HCT116 (cell line): Measurements from ENCODE around the gene MECP2. TPM values are rescaled to one million over a fixed set of nuclear protein-coding genes. Genes with fewer than 3 reads are reported as not detected.

ENCODE experiments used
- ATAC-seq: fragments of 200-7000 bp; cut with Tn5 transposase; 2 replicates; pipeline ENCODE4 v1.9.1; 2020; ENCODE audit warnings: mild to moderate bottlenecking, moderate library complexity
- BruUV-seq: library from RNA; stranded (reverse); fragments of 400-500 nt; replicated peaks from 2 replicates; lab custom pipeline; 2021; lab: Mats Ljungman, UMichigan
- CTCF ChIA-PET: fragments of 300-600 bp; sonication (Branson Sonifier 250); formaldehyde crosslinking; loops from one replicate; lab custom pipeline; 2021; ENCODE audit warnings: antibody characterized with exemption; lab: Charles Lee
- POLR2A ChIA-PET: fragments of 300-600, 350-600 bp; sonication (Branson Sonifier 250); formaldehyde crosslinking; loops from one replicate; lab custom pipeline; 2021; ENCODE audit warnings: antibody characterized with exemption; lab: Charles Lee
- RAD21 ChIA-PET, 2 experiments: fragments of 300-600 bp; sonication (Branson Sonifier 250); formaldehyde crosslinking; loops; one replicate each; lab custom pipeline; 2023; ENCODE audit warnings: low total read pairs in 2 of 2; ENCODE audit not compliant: uncharacterized antibody in 2 of 2, unreplicated experiment in 2 of 2, low non-redundant PET in 1 of 2; lab: Charles Lee
- DNase-seq: peaks from one replicate; pipeline ENCODE4 v3.0.0-alpha.2; 2010; ENCODE audit warnings: low read depth, low spot score
- H2AFZ ChIP-seq: fragments of 200-600 bp; shearing (Covaris generic), sonication (generic); 2 replicates; pipeline ENCODE4 v1.6.1; 2017; ENCODE audit warnings: low read depth, mixed run types, mixed read lengths, antibody characterized with exemption, low read length; ENCODE audit not compliant: poor library complexity, severe bottlenecking
- H3K27ac ChIP-seq: 2 replicates; pipeline ENCODE4 v1.5.1; 2012; ENCODE audit warnings: low read depth, low read length
- H3K27me3 ChIP-seq: fragments of 200-600 bp; sonication (generic); 2 replicates; pipeline ENCODE4 v1.6.1; 2016; ENCODE audit warnings: mixed run types, low read length, mixed read lengths; ENCODE audit not compliant: insufficient read depth
- H3K36me3 ChIP-seq, 2 experiments: fragments of 200-500 bp in 1 of 2; fragments of 200-600 bp in 1 of 2; sonication (Bioruptor generic) in 1 of 2; sonication (generic) in 1 of 2; 2 replicates each; pipeline versions ENCODE4 v1.5.1 to v1.6.1; 2014 to 2016; ENCODE audit warnings: low read length in 2 of 2, inconsistent platforms in 1 of 2, mixed read lengths in 1 of 2, mixed run types in 1 of 2; ENCODE audit not compliant: insufficient read depth in 2 of 2, control insufficient read depth in 1 of 2
- H3K4me1 ChIP-seq, 2 experiments: fragments of 200-600 bp in 1 of 2; sonication (generic) in 1 of 2; 2 replicates each; pipeline versions ENCODE4 v1.5.1 to v1.6.1; 2012 to 2017; ENCODE audit warnings: low read length in 2 of 2, inconsistent platforms in 1 of 2, mild to moderate bottlenecking in 1 of 2, mixed read lengths in 1 of 2, mixed run types in 1 of 2, moderate library complexity in 1 of 2; ENCODE audit not compliant: insufficient read depth in 2 of 2, control insufficient read depth in 1 of 2
- H3K4me2 ChIP-seq: fragments of 200-600 bp; sonication (generic); 2 replicates; pipeline ENCODE4 v1.6.1; 2017; ENCODE audit warnings: mixed run types, low read length, mixed read lengths
- H3K4me3 ChIP-seq, 2 experiments: fragments of 200-600 bp in 1 of 2; sonication (generic) in 1 of 2; replicated peaks in 1 of 2; 2 replicates each; pipeline ENCODE4 v1.5.1; 2011 to 2016; ENCODE audit warnings: low read length in 2 of 2, control low read depth in 1 of 2, low read depth in 1 of 2, mild to moderate bottlenecking in 1 of 2, mixed read lengths in 1 of 2, mixed run types in 1 of 2
- H3K79me2 ChIP-seq: fragments of 200-600 bp; sonication (generic); 2 replicates; pipeline ENCODE4 v1.6.1; 2017; ENCODE audit warnings: mild to moderate bottlenecking, mixed run types, low read length, moderate library complexity, mixed read lengths; ENCODE audit not compliant: insufficient read depth
- H3K9ac ChIP-seq: fragments of 200-600 bp; sonication (generic); 2 replicates; pipeline ENCODE4 v1.6.1; 2016; ENCODE audit warnings: low read length, mixed read lengths
- H3K9me2 ChIP-seq: fragments of 200-600 bp; sonication (generic), shearing (Covaris generic); 2 replicates; pipeline ENCODE4 v1.6.1; 2017; ENCODE audit warnings: mixed run types, mild to moderate bottlenecking, moderate library complexity; ENCODE audit not compliant: insufficient read depth
- H3K9me3 ChIP-seq, 2 experiments: fragments of 200-500 bp in 1 of 2; fragments of 200-600 bp in 1 of 2; sonication (Bioruptor generic) in 1 of 2; sonication (generic) in 1 of 2; 2 replicates each; pipeline ENCODE4 v1.6.1; 2014 to 2017; ENCODE audit warnings: low read length in 2 of 2, mixed read lengths in 2 of 2, inconsistent platforms in 1 of 2, low read depth in 1 of 2, mild to moderate bottlenecking in 1 of 2, mixed run types in 1 of 2, moderate library complexity in 1 of 2; ENCODE audit not compliant: control insufficient read depth in 1 of 2, insufficient read depth in 1 of 2
- H4K20me1 ChIP-seq: fragments of 200-600 bp; sonication (generic), shearing (Covaris generic); 2 replicates; pipeline ENCODE4 v1.6.1; 2017; ENCODE audit warnings: mixed run types, mild to moderate bottlenecking, moderate library complexity; ENCODE audit not compliant: insufficient read depth
- ATF3 ChIP-seq: IDR thresholded peaks from 2 replicates; pipeline ENCODE4 v1.6.1; 2012
- CBX3 ChIP-seq: IDR thresholded peaks from 2 replicates; pipeline ENCODE4 v1.6.1; 2012; ENCODE audit warnings: low read depth
- CEBPB ChIP-seq: IDR thresholded peaks from 2 replicates; pipeline ENCODE4 v1.6.1; 2012; ENCODE audit warnings: low read depth
- EGR1 ChIP-seq: IDR thresholded peaks from 2 replicates; pipeline ENCODE4 v1.6.1; 2012; ENCODE audit warnings: low read depth
- ELF1 ChIP-seq: IDR thresholded peaks from 2 replicates; pipeline ENCODE4 v1.6.1; 2012; ENCODE audit warnings: low read depth, borderline replicate concordance
- EZH2 ChIP-seq: fragments of 200-600 bp; sonication (generic); IDR thresholded peaks from 2 replicates; pipeline ENCODE4 v1.6.1; 2017; ENCODE audit warnings: antibody characterized with exemption, mixed run types
- EZH2phosphoT487 ChIP-seq: fragments of 200-600 bp; IDR thresholded peaks from 2 replicates; pipeline ENCODE4 v1.6.1; 2018; ENCODE audit warnings: antibody characterized with exemption, borderline replicate concordance
- MAX ChIP-seq: IDR thresholded peaks from 2 replicates; pipeline ENCODE4 v1.6.1; 2012
- POLR2A ChIP-seq: IDR thresholded peaks from 2 replicates; pipeline ENCODE4 v1.7.0; 2011; ENCODE audit warnings: borderline replicate concordance; ENCODE audit not compliant: insufficient read depth, insufficient read length; ENCODE audit errors: extremely low read depth
- REST ChIP-seq: IDR thresholded peaks from 2 replicates; pipeline ENCODE4 v1.6.1; 2012; ENCODE audit warnings: low read depth
- SP1 ChIP-seq: IDR thresholded peaks from 2 replicates; pipeline ENCODE4 v1.6.1; 2012; ENCODE audit warnings: low read depth
- TCF7L2 ChIP-seq: IDR thresholded peaks from 2 replicates; pipeline ENCODE4 v1.7.0; 2011; ENCODE audit warnings: borderline replicate concordance, inconsistent platforms; ENCODE audit not compliant: insufficient read depth, insufficient read length; ENCODE audit errors: extremely low read depth
- YY1 ChIP-seq: IDR thresholded peaks from 2 replicates; pipeline ENCODE4 v1.6.1; 2011; ENCODE audit warnings: low read length, low read depth, moderate library complexity, mild to moderate bottlenecking; ENCODE audit not compliant: insufficient replicate concordance; ENCODE audit errors: extremely low read depth
- ZNF274 ChIP-seq: fragments of 200-500 bp; sonication (Bioruptor generic); IDR thresholded peaks from 2 replicates; pipeline ENCODE4 v1.6.1; 2014; ENCODE audit warnings: mild to moderate bottlenecking, low read depth, low read length, inconsistent platforms
- intact Hi-C: fragments of 100-400 bp; cut with micrococcal nuclease; formaldehyde crosslinking; loops from 2 replicates; pipeline ENCODE4 v1.10.0; 2022
- total RNA-seq: library from RNA; stranded (reverse); gene quantifications from one replicate; pipeline ENCODE4 v1.2.1, GENCODE V29; 2021; ENCODE audit not compliant: unreplicated experiment
- TF ChIP-seq, protein P1 (sequence below): IDR thresholded peaks from 2 replicates; pipeline ENCODE4 v1.6.1; 2011; ENCODE audit warnings: mild to moderate bottlenecking, low read length, moderate library complexity; ENCODE audit not compliant: insufficient replicate concordance; ENCODE audit errors: extremely low read depth

The MECP2 gene
- total RNA-seq, 1 experiment from 2014 or later: 32.4 TPM

- CTCF ChIA-PET: no interaction called here
- no peaks in the 10 kb centered on the region for H3K79me2 ChIP-seq
- RAD21 ChIA-PET: no interaction called here
- H2AFZ ChIP-seq: no peak overlapping the region
- ATAC-seq: no peak
- no peaks in the 10 kb centered on the region for H3K4me1 ChIP-seq
- no peaks in the 10 kb centered on the region; a peak in 1 of 4 replicates for H3K36me3 ChIP-seq
- no peak overlapping the region for H3K4me3 ChIP-seq
- POLR2A ChIA-PET: no interaction called here
- TF ChIP-seq CBX3 (no peak), ATF3 (no peak), EGR1 (no peak), ELF1 (no peak), POLR2A (no peak), YY1 (no peak), CEBPB (no peak), ZNF274 (no peak)
- H3K9me2 ChIP-seq: no peaks in the 10 kb centered on the region
- intact Hi-C loops: no loop called here
- H3K4me2 ChIP-seq: no peak overlapping the region
- H3K27ac ChIP-seq: no peak overlapping the region
- BruUV-seq: no TSS peak
- H3K9ac ChIP-seq: no peak overlapping the region
- H3K9me3 ChIP-seq: no peaks in the 10 kb centered on the region
- H3K27me3 ChIP-seq: no peaks in the 10 kb centered on the region
- no peaks in the 10 kb centered on the region for H4K20me1 ChIP-seq
- no peak for DNase-seq
Measured at GRCh38 chrX:154028502-154029184, 68.9 kb downstream of the MECP2 start.

DNA sequence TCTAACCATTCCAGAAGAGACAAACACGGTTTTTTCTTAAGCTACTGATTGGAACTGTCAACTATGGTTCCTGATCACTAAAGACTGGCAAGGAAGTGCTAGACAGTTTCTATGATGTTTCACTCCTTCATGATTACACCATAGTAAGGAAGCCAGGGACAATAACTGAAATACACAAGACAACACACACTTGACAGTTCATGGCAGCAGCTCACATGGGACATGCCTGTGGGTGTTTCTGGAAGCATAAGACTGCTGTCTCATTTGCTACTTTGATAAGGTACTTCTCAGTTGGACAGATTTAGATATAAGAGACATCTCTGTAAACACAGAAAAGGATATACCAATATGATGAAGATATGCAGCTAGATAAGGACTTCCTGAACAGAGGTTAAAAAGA is 69.5 kb downstream of the MECP2 start:
- Histone ChIP-seq H2AFZ (no peak overlapping the region), H3K4me1 (no peaks in the 10 kb centered on the region), H3K79me2 (no peaks in the 10 kb centered on the region), H3K9ac (no peak overlapping the region), H4K20me1 (no peaks in the 10 kb centered on the region), H3K4me2 (no peak overlapping the region), H3K27me3 (no peaks in the 10 kb centered on the region), H3K9me2 (no peaks in the 10 kb centered on the region), H3K27ac (no peak overlapping the region), H3K9me3 (no peaks in the 10 kb centered on the region), H3K4me3 (no peak overlapping the region), H3K36me3 (no peaks in the 10 kb centered on the region; a peak in 1 of 4 replicates)
- ATAC-seq: no peak
- CTCF ChIA-PET: no interaction called here
- RAD21 ChIA-PET: no interaction called here
- BruUV-seq: no TSS peak
- no peak for DNase-seq
- intact Hi-C loops: no loop called here
- POLR2A ChIA-PET: no interaction called here
- TF ChIP-seq MAX (no peak), REST (no peak), TCF7L2 (no peak), EZH2phosphoT487 (no peak), SP1 (no peak), EZH2 (no peak), CBX3 (no peak), POLR2A (no peak)
- TF ChIP-seq, protein P1, sequence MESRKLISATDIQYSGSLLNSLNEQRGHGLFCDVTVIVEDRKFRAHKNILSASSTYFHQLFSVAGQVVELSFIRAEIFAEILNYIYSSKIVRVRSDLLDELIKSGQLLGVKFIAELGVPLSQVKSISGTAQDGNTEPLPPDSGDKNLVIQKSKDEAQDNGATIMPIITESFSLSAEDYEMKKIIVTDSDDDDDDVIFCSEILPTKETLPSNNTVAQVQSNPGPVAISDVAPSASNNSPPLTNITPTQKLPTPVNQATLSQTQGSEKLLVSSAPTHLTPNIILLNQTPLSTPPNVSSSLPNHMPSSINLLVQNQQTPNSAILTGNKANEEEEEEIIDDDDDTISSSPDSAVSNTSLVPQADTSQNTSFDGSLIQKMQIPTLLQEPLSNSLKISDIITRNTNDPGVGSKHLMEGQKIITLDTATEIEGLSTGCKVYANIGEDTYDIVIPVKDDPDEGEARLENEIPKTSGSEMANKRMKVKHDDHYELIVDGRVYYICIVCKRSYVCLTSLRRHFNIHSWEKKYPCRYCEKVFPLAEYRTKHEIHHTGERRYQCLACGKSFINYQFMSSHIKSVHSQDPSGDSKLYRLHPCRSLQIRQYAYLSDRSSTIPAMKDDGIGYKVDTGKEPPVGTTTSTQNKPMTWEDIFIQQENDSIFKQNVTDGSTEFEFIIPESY: no peak
